ENCODE results near the gene BCAR1.
"Not testable (repeated sequence)": the region's sequence is repeated elsewhere in the genome, so short reads cannot be mapped to it uniquely, and the experiment has no call there.

BCAR1 gene

DNA sequence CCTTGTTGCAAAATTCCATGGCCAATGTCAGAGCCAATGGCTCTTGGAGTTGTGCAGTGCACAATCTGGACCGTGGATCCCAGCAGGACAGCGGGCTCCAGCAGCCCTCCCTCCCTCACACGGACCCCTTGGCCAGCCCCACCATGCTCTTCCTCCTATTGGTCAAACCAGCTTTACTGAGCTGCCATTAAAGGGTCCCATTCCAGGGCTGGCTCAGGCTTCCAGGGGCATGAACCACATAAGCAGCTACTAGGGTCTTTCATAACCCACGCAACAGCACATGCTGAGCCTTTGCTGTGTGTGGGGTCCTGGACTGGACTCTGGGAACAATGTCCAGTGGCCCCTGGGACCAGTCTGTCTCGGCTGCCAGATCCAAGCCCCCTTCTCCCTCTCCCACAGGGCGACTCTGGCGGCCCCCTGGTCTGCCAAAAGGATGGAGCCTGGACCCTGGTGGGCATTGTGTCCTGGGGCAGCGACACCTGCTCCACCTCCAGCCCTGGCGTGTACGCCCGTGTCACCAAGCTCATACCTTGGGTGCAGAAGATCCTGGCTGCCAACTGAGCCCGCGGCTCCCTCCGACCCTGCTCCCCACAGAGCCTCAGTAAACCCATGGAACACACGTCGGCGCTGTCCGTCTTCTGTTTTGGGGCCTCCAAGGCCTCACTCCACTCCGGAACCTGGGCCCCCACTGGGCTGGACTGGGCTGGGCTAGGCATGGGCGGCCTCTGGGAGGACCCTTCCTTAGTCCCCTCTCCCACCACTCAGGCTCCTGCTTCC, 26.9 kb downstream of the BCAR1 start:
- DNase-seq (ENCODE audit: low read depth, low spot score) = no peak

DNA sequence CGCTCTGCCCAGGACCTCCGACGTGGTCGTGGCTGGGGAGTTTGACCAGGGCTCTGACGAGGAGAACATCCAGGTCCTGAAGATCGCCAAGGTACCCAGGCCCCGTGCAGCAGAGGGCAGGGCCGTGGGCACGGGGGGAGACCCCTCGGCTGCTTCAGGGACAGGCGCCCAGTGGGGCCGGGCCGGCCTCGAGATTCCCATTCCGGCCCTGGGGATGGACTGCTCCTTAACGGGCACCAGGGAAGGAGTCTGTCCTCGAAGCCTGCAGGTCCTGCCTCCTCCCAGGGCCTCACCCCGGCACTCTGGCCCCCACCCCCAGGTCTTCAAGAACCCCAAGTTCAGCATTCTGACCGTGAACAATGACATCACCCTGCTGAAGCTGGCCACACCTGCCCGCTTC, 28.3 kb downstream of the BCAR1 start:
- DNase-seq (ENCODE audit: low read depth, low spot score) = not testable (repeated sequence)

DNA sequence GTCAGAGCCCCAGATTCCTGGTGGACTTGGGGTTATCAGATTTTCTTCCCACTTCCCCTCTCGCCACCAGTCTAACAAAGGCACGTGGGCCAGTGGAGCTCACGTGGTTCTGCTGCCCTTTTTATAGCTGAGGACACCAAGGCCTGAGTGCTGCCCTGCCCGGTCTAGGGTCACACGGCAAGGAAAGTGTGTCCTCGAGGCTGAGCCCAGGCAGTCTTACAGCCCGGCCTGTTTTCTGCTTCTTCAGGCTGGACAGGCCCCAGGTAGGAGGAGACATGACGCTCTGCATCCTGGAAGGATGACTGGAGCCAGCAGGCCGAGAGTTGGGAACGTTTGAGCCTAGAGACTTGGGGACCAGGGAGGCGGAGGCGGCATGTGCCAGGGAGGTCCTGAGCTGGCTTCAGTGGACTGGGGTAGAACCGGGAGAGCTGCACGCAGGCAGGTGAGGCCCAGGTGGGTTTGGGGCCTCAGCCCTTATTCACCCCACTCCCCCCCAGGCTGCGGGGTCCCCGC, 29.1 kb downstream of the BCAR1 start:
- DNase-seq (ENCODE audit: low read depth, low spot score) = no peak

DNA sequence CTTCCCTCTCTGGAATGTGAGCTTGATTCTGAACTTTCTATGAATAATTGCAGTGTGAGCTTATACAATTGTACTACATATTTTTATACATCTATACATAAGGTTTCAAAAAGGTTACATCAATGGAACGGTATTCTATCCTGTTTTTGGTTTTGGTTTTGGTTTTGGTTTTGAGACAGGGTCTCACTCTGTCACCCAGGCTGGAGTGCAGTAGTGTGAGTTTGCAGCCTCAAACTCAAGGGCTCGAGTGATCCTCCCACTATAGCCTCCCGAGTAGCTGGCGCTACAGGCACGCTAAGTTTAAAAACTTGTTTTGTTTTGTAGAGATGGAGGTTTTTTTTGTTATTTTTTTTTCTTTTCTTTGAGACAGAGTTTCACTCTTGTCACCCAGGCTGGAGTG, 31.6 kb downstream of the BCAR1 start:
- no peak for DNase-seq (ENCODE audit: low read depth, low spot score)

DNA sequence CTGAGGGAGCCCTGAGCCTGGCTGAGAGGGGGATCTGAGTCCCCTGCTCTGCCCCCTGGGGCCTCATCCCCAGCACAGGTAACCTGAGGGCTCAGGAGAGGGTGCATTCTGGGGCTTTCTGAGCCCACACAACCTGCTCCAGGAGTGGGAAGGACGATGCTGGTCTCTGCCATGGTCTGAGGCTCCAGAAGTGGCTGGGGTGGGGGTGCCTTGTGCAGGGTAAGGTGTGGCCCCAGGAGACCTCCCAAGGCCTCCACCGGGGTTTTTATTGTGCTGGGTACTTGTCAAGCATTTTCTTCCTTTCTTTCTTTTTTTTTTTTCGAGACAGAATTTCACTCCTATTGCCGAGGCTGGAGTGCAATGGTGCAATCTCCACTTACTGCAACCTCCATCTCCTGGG, 32.3 kb downstream of the BCAR1 start:
- DNase-seq (ENCODE audit: low read depth, low spot score) = no peak

DNA sequence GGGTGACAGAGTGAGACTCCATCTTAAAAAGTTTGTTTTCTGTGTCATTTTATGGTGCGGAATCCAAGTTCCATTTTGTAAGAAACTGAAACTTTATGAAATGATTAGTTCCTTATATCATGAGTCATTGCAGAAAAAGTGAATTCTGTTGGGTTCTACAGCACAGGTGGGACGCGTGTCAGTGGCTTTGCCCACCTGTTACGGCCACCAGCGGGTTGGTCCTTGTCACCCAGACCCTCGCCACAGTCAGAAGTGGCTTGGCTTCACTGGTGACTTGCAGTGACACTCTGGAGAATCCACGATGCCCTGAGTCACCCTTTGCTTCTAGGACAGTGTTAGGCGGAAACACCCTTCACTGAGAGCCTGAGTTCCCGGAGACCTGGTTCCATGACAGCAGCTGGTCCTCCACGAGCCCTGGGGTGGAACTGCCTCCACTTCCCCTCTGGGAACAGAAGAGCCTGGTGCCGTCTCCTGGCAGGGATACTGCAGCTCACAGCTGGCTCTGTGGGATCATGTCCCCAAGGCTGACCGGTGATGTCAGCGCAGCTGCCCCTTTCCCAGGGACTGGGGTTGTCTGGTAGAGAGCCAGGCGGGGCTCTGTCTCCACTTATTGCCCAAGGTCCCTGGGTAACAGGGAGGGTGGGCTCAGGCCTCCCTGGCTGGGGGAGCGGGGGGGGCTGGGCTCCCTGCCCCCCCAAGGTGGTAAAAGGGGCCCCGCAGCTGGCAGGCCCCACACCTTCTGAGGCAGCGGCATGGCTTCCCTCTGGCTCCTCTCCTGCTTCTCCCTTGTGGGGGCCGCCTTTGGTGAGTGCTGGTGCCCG, 33.0 kb downstream of the BCAR1 start, which contains the start of gene CTRB1:
Gene CTRB1 (plus strand): TSS at position 733 of the 821 bp plus-strand sequence. CDS start 20 bp downstream, at position 753.
- no peak for DNase-seq (ENCODE audit: low read depth, low spot score)

DNA sequence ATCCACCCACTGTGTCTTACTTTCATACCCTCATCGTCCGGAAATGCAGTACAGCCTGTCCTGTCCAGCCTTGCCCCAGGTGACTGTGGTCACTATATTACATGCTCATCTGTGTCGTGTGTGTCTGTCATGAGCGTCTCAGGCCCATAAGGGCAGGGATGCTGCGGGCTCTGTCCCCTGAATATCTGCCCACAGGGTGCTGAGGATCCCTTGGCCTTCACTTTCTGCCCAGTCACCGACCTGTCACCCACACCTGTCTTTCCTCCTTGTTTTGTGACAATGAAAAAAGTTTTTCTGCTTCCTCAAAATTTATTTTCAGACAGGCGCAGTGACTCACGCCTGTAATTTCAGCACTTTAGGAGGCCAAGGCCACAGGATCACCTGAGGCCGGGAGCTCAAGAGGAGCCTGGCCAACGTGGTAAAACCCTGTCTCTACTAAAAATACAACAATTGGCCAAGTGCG, 34.0 kb downstream of the BCAR1 start:
- DNase-seq (ENCODE audit: low read depth, low spot score) = no peak

DNA sequence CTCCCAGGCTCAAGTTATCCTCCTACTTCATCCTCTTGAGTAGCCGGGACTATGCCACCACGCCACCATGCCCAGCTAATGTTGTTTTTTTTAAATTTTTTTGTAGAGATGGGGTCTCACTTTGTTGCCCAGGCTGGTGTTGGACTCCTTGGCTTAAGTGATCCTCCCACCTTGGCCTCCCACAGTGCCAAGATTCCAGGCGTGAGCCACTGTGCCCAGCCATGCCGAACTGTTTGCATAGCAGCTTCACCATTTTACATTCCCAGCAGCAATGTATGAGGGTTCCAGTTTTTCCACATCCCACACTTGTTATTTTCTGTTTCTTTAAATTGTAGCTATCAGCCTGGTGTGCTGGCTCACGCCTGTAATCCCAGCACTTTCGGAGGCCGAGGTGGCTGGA, 34.8 kb downstream of the BCAR1 start:
- DNase-seq (ENCODE audit: low read depth, low spot score) = no peak

DNA sequence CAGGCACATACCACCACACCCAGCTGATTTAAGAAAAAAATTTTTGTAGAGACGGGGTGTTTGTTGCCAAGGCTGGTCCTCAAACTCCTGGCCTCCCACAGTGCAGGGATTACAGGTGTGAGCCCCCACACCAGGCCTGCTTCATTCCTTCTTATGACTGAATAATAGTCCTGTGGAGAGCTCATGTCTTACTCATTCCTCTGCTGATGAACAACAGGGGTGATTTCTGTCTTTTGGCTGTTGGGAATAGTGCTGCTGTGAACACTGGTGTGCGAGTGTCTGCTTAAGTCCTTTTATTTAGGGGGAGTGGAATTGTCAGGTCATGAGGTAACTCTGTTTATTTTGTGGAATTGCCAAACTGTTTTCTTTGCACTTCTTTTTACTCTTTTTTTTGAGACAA, 35.3 kb downstream of the BCAR1 start:
- DNase-seq (ENCODE audit: low read depth, low spot score) = no peak

DNA sequence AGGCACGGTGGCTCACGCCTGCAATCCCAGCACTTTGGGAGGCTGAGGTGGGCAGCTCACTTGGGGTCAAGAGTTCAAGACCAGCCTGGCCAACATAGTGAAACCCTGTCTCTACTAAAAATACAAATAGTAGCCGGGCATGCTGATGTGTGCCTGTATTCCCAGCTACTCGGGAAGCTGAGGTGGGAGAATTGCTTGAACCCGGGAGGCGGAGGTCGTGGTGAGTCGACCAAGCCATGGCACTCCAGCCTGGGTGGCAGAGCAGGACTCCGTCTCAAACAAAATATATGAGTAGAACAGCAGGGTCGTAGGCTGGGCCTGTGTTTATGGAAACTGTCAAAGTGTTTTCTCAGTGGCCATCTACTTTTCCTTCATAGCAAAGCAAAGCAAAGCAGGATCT, 40.1 kb downstream of the BCAR1 start:
- DNase-seq (ENCODE audit: low read depth, low spot score) = not testable (repeated sequence)

DNA sequence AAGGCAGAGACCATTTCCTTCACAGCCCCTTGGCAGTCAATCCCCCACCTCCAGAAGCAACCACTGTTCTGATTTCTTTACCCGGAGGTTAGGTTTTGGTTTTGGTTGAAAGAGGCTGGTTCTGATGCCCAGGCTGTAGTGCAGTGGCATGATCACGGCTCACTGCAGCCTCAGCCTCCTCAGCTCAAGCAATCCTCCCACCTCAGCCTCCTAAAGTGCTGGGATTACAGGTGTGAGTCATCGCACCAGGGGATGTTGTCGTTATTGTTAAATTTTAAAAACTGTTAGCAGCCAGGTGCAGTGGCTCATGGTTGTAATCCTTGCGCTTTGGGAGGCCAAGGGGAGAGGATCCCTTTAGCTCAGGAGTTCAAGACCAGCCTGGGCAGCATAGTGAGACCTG, 41.5 kb downstream of the BCAR1 start:
- DNase-seq (ENCODE audit: low read depth, low spot score) = no peak

DNA sequence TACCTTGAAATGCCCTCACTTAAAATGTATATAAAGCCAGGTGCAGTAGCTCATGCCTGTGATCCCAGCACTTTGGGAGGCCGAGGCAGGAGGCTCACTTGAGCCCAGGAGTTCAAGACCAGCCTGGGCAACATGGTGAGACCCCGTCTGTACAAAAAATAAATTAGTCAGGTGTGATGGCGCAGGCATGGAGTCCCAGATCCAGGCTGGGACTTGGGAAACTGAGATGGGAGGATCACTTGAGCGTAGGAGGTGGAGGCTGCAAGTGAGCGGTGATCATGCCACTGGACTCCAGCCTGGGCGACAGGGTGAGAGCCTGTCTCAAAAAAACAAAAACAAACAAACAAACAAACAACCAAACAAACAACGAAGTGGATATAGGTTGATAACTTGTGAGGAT, 41.9 kb downstream of the BCAR1 start:
- DNase-seq (ENCODE audit: low read depth, low spot score) = not testable (repeated sequence)

DNA sequence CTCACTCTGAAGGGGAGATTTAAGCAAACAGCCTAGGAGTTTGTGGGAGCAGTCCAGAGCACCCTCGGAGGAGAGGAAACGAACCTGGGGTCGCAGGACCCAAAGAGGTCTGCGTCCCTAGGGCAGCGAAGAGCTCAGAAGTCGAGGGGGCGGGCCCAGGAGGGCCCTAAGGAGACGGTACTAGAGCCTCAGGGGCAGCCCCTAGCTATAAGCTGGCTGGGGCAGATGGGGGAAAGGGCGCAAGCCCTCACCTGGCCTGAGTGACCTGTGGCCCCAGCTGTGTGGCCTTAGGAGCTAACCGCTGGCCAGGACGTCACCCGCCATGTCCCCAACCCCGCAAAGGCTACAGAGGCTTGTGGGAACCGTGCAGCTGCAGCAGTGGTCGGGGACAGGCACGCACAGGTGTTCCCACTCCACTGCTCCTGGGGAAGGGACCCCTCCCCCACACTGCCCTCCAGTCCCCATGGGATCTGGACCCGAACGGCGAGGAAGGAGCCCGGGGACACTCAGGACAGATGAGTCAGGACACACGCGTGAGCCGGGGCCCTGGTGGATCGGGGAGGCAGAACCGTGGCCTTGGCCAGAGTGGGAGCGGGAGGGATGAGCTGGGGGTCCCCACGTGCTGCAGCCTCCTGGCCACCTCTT, 42.4 kb downstream of the BCAR1 start:
- DNase-seq (ENCODE audit: low read depth, low spot score) = no peak

DNA sequence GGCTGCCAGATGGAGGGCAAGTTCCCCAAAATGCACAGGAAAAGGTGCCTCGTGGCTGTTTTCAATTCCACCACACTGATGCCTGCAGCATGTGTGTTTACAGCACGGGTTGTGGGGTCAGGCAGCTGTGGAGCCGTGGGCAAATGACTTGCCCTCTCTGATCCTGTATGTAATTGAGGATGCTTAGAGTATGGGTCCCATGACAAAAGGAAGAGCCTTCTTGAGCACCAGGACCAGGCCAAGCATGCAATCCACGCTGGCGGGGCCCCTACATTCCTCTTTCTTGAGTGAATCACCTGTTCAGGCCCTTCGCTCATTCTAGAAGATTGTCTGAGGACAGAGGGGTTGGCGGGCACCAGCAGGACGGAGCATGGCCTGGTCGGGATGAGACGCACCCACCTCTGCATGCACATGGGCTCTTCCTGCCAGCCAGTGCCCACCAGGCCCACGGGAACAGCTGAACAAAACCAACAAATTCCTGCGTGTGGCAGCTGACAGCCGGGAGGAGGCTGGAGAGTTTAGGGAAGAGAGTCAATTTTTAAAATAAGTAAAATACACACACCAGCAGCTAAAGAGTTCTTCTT, 43.1 kb downstream of the BCAR1 start:
- DNase-seq (ENCODE audit: low read depth, low spot score) = no peak

DNA sequence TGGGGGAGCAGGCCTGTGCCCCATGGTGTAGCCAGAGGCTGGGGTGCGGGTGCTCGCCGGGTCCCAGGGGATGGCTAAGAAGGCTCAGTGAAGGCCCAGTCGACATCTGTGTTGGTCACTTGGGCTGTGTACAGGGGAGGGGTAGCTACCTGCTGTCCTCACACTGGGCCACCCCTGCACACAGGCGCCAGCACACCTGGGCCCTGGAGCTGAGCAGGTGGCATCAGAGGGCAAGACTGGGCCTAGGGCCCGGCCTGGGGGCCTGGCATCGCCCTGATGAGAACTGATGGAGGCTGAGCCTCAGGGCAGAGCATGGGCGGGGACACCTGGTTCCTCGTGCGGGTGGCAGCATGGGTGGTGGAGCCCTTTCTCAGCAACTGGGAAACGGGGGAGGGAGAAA, 43.6 kb downstream of the BCAR1 start:
- DNase-seq (ENCODE audit: low read depth, low spot score) = no peak

DNA sequence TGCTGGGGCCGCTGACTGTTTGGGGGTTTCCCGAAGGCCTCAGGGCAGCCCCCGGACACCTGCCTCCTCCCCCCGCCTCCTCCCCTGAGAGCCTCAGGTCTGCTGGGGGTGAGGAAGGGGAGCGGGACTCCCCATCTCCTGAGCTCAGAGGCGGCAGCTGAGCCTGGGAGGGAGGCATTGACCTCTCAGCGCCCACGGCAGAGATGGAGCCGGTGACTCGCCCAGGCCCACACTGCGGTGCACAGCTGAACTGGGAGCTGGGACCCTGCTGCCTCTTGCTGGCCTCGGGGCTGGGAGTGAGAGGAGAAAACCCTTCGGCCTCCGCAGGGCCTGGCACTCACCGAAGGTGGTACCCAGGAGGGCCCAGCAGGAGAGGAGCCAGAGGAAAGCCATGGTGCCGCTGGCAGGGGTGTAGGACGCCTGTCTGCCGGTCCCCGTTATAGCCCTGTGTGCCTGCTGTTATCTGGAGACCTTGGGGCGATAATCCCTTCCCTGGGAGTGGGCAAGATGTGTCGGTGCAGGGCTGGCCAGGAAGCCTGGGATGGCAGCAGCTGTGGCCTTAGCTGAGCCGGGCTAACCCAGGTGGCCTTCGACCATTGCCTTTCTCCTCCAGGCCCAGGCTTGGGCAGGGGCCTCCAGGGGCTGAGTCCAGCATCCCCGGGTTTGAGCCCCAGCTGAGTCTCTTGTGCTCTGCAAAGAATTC, 44.5 kb downstream of the BCAR1 start, which contains the start of gene CTRB2:
Gene CTRB2 (minus strand): TSS at position 413 of the 703 bp plus-strand sequence. CDS start 20 bp downstream, at position 393.
- no peak for DNase-seq (ENCODE audit: low read depth, low spot score)

DNA sequence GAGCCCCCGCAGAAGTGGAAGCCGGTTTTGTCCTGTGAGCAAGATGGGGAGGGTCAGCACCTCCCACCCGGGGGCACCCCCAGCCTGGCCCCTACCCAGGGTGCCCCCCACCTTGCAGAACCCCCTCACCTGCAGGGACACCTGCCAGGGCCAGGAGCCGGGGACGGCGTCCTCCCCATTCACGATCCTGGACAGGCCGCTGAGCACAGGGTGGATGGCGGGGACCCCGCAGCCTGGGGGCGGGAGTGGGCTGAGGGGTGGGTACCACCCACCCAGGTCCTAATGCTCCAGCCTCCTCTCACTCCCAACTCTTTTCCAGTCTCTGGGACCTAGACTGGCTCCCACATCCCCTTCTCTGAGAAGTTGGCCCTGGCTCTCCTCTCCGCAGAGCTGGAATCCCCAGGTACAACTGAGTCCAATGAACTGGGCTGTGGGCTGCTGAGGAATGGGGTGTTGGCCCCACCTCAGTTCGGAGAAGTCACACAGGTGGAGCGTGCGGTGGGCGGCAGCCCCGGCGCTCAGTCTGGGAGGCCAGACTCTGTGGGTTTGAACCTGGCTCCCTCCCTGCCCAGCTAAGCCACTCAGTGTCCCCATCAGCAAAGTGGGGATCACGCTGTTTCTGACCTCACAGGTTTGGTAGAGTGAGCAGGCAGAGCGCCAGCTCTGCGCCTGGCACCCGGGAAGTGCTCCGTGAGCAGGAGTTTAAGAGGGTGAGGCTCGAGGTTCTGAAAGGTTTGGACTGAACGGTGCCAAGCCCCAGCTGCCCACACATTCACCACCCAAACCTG, 45.3 kb downstream of the BCAR1 start:
- not testable (repeated sequence) for DNase-seq (ENCODE audit: low read depth, low spot score)

DNA sequence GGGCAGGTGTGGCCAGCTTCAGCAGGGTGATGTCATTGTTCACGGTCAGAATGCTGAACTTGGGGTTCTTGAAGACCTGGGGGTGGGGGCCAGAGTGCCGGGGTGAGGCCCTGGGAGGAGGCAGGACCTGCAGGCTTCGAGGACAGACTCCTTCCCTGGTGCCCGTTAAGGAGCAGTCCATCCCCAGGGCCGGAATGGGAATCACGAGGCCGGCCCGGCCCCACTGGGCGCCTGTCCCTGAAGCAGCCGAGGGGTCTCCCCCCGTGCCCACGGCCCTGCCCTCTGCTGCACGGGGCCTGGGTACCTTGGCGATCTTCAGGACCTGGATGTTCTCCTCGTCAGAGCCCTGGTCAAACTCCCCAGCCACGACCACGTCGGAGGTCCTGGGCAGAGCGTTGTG, 46.0 kb downstream of the BCAR1 start:
- not testable (repeated sequence) for DNase-seq (ENCODE audit: low read depth, low spot score)

DNA sequence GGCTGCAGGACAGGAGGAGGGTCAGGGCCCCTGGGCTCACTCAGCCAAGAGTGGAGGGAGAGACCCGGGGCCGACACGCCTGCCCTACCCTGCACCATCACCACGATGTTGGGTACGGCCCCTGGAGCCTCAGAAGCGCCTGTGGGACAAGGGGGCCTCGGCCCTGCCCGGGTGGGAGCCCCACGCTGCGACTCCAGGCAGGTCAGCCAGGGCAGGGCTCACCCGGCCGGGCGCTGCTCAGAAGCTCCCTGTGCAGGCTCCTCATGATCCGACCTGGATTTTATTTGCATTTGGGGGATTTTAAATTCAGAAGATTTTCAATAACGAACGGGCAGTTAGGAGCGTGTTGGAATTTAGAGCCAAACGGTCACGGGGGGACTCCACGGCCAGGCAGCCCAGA, 46.5 kb downstream of the BCAR1 start:
- not testable (repeated sequence) for DNase-seq (ENCODE audit: low read depth, low spot score)

DNA sequence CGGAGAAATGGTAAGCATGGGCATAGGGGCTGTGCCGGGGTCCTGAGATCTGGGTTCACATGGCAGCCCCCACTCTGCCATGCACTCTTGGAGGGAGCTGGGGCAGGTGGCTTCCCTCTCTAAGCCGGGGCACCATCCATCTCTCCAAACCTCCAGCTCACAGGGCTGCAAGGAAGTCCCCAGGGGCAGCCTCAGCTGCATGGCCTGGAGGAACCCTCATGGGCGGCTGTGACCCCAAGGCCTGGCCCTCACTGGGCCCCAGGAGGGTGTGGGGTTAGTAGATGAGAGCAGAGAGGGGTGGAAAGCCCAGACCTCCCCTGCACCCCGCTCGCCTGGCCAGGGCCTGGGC, 47.0 kb downstream of the BCAR1 start:
- no peak for DNase-seq (ENCODE audit: low read depth, low spot score)
